ENCODE data around the gene SUDS3. TPM values are rescaled to one million over a fixed set of nuclear protein-coding genes. Genes with fewer than 3 reads are reported as not detected.

The SUDS3 gene
- total RNA-seq, 1 donor from 2014 or later: 8.0 TPM

GRCh38 chr12:118391424-118391823 lies 15.1 kb downstream of the SUDS3 start:
- no peak overlapping the region for H3K27ac ChIP-seq
- DNase-seq (ENCODE audit: low spot score in 2 of 2): no peak
- TF ChIP-seq CTCF (IDR thresholded peaks at IDR 0.05): no peak
- H3K4me1 ChIP-seq: no peaks in the 10 kb centered on the region
- H3K27me3 ChIP-seq: no peaks in the 10 kb centered on the region
- H3K36me3 ChIP-seq: peaks cover 49 to 99% of the 10 kb centered on the region in 2 donors
- no peak overlapping the region for H3K4me3 ChIP-seq
- intact Hi-C loops (cut with DNase I): no loop called here
- no peaks in the 10 kb centered on the region for H3K9me3 ChIP-seq

- no peak overlapping the region for H3K27ac ChIP-seq
- no peak for DNase-seq (ENCODE audit: low spot score in 2 of 2)
- intact Hi-C loops (cut with DNase I): no loop called here
- no peaks in the 10 kb centered on the region for H3K9me3 ChIP-seq
- no peak for TF ChIP-seq CTCF (IDR thresholded peaks at IDR 0.05)
- H3K36me3 ChIP-seq: peaks cover 45 to 98% of the 10 kb centered on the region in 2 donors
- no peaks in the 10 kb centered on the region for H3K4me1 ChIP-seq
- no peaks in the 10 kb centered on the region for H3K27me3 ChIP-seq
- no peak overlapping the region for H3K4me3 ChIP-seq
These were observed 15.5 kb downstream of the SUDS3 start for GRCh38 chr12:118391836-118392235.

GRCh38 chr12:118397708-118398440 lies 21.5 kb downstream of the SUDS3 start:
- H3K27me3 ChIP-seq: no peaks in the 10 kb centered on the region
- H3K36me3 ChIP-seq: peaks cover 28 to 95% of the 10 kb centered on the region in 2 donors
- no peak for TF ChIP-seq CTCF (IDR thresholded peaks at IDR 0.05)
- intact Hi-C loops (cut with DNase I): no loop called here
- no peaks in the 10 kb centered on the region for H3K9me3 ChIP-seq
- no peaks in the 10 kb centered on the region for H3K4me1 ChIP-seq
- no peak overlapping the region for H3K4me3 ChIP-seq
- H3K27ac ChIP-seq: no peak overlapping the region
- DNase-seq (ENCODE audit: low spot score in 2 of 2): no peak

GRCh38 chr12:118398524-118398923 lies 22.2 kb downstream of the SUDS3 start:
- Histone ChIP-seq H3K9me3 (no peaks in the 10 kb centered on the region), H3K27ac (no peak overlapping the region), H3K36me3 (peaks cover 34 to 95% of the 10 kb centered on the region in 2 donors), H3K4me3 (no peak overlapping the region), H3K27me3 (no peaks in the 10 kb centered on the region), H3K4me1 (no peaks in the 10 kb centered on the region)
- no peak for TF ChIP-seq CTCF (IDR thresholded peaks at IDR 0.05)
- intact Hi-C loops (cut with DNase I): no loop called here
- no peak for DNase-seq (ENCODE audit: low spot score in 2 of 2)

- H3K9me3 ChIP-seq: no peaks in the 10 kb centered on the region
- no peak for DNase-seq (ENCODE audit: low spot score in 2 of 2)
- no peak overlapping the region for H3K27ac ChIP-seq
- H3K36me3 ChIP-seq: peaks cover 33 to 93% of the 10 kb centered on the region in 2 donors
- no peak for TF ChIP-seq CTCF (IDR thresholded peaks at IDR 0.05)
- intact Hi-C loops (cut with DNase I): no loop called here
- H3K27me3 ChIP-seq: no peaks in the 10 kb centered on the region
- no peaks in the 10 kb centered on the region for H3K4me1 ChIP-seq
- H3K4me3 ChIP-seq: no peak overlapping the region
These were observed 22.6 kb downstream of the SUDS3 start for GRCh38 chr12:118398940-118399339.
